Testis (tissue), 3 donors: ENCODE measurements around the gene GNPTG. TPM values are rescaled to one million over a fixed set of nuclear protein-coding genes. Genes with fewer than 3 reads are reported as not detected.

Experiments
- polyA plus RNA-seq: library from polyadenylated mRNA; stranded (reverse); fragments of 350-450 nt; fragmentation: Illumina TruSeq; extraction: RNeasy Lipid Tissue Mini Kit (QIAGEN cat#74804); gene quantifications from one replicate; pipeline ENCODE4 v1.2.3, GENCODE V29; 2014; ENCODE audit warnings: low read depth, low replicate concordance; ENCODE audit not compliant: insufficient read depth
- total RNA-seq, 2 donors: library from RNA; depleted of rRNA; stranded (reverse); fragments of >200 nt; gene quantifications; one replicate each; pipeline ENCODE4 v1.2.3, GENCODE V29; 2016

GNPTG gene
- total and polyA plus RNA-seq, 3 donors from 2014 or later = 67.8 to 150 (median 106) TPM

Other genes with a start within 250 kb of the GNPTG start
- 10 to 100 TPM; 55.9 to 69.0 TPM for gene CACNA1H, start 198.8 kb upstream of the GNPTG start, total RNA-seq
- 41.1 TPM for gene CACNA1H, start 198.8 kb upstream of the GNPTG start, polyA plus RNA-seq
- gene TPSG1, start 126.7 kb upstream of the GNPTG start, total RNA-seq = 1 to 10 TPM in 1 of 2 donors, not detected in 1; 1.2 TPM
- gene TPSG1, start 126.7 kb upstream of the GNPTG start, polyA plus RNA-seq = not detected
- gene TPSB2, start 121.7 kb upstream of the GNPTG start, total RNA-seq = 10 to 100 TPM; 10.8 to 49.5 TPM
- 16.1 TPM for gene TPSB2, start 121.7 kb upstream of the GNPTG start, polyA plus RNA-seq
- gene TPSAB1, start 111.2 kb upstream of the GNPTG start, total RNA-seq = 10 to 100 TPM; 11.7 to 32.0 TPM
- gene TPSAB1, start 111.2 kb upstream of the GNPTG start, polyA plus RNA-seq = 12.2 TPM
- 1 to 10 TPM; 1.1 to 1.6 TPM for gene TPSD1, start 95.9 kb upstream of the GNPTG start, total RNA-seq
- 1.1 TPM for gene TPSD1, start 95.9 kb upstream of the GNPTG start, polyA plus RNA-seq
- 100 to 1,000 TPM; 116 to 127 TPM for gene UBE2I, start 42.3 kb upstream of the GNPTG start, total RNA-seq
- gene UBE2I, start 42.3 kb upstream of the GNPTG start, polyA plus RNA-seq = 143 TPM
- 10 to 100 TPM; 29.8 to 60.4 TPM for gene BAIAP3, start 18.3 kb upstream of the GNPTG start, total RNA-seq
- gene BAIAP3, start 18.3 kb upstream of the GNPTG start, polyA plus RNA-seq = 23.0 TPM
- gene TSR3, start 53 bp upstream of the GNPTG start, total RNA-seq = 10 to 100 TPM; 79.4 to 89.5 TPM
- 40.9 TPM for gene TSR3, start 53 bp upstream of the GNPTG start, polyA plus RNA-seq
- gene UNKL, start 62.8 kb downstream of the GNPTG start, total RNA-seq = 10 to 100 TPM; 49.2 to 49.9 TPM
- gene UNKL, start 62.8 kb downstream of the GNPTG start, polyA plus RNA-seq = 23.7 TPM
- 10 to 100 TPM; 22.8 to 27.7 TPM for gene UQCC4, start 68.8 kb downstream of the GNPTG start, total RNA-seq
- 17.5 TPM for gene UQCC4, start 68.8 kb downstream of the GNPTG start, polyA plus RNA-seq
- gene PERCC1, start 79.1 kb downstream of the GNPTG start, total RNA-seq = under 1 TPM; 0.31 to 0.71 TPM
- gene PERCC1, start 79.1 kb downstream of the GNPTG start, polyA plus RNA-seq = not detected
- gene CCDC154, start 92.6 kb downstream of the GNPTG start, total RNA-seq = 10 to 100 TPM in 1 of 2 donors, 1 to 10 TPM in 1; 7.6 to 18.0 TPM
- 14.8 TPM for gene CCDC154, start 92.6 kb downstream of the GNPTG start, polyA plus RNA-seq
- gene CLCN7, start 123.1 kb downstream of the GNPTG start, total RNA-seq = 100 to 1,000 TPM; 152 to 160 TPM
- 79.6 TPM for gene CLCN7, start 123.1 kb downstream of the GNPTG start, polyA plus RNA-seq
- 1 to 10 TPM; 1.7 to 3.4 TPM for gene PTX4, start 137.0 kb downstream of the GNPTG start, total RNA-seq
- gene PTX4, start 137.0 kb downstream of the GNPTG start, polyA plus RNA-seq = 1.3 TPM
- gene TELO2, start 141.4 kb downstream of the GNPTG start, total RNA-seq = 10 to 100 TPM; 45.2 to 46.0 TPM
- gene TELO2, start 141.4 kb downstream of the GNPTG start, polyA plus RNA-seq = 25.7 TPM
- gene TMEM204, start 181.7 kb downstream of the GNPTG start, total RNA-seq = 10 to 100 TPM; 19.4 to 21.4 TPM
- gene TMEM204, start 181.7 kb downstream of the GNPTG start, polyA plus RNA-seq = 13.7 TPM